Breast epithelium (tissue), 3 donors: Measurements from ENCODE around the gene SMARCA4.

Experiments
- POLR2A ChIP-seq: fragments of 450-650 bp; IDR thresholded peaks from one replicate; pipeline ENCODE4 v1.6.1; 2016; ENCODE audit warnings: antibody characterized with exemption, mild to moderate bottlenecking, moderate library complexity
- TF ChIP-seq, protein P1 (sequence below), 3 donors: fragments of 450-650 bp; IDR thresholded peaks; one replicate each; pipeline ENCODE4 v1.5.1; 2016 to 2017; ENCODE audit warnings: antibody characterized with exemption in 3 of 3, mild to moderate bottlenecking in 3 of 3, moderate library complexity in 3 of 3

DNA sequence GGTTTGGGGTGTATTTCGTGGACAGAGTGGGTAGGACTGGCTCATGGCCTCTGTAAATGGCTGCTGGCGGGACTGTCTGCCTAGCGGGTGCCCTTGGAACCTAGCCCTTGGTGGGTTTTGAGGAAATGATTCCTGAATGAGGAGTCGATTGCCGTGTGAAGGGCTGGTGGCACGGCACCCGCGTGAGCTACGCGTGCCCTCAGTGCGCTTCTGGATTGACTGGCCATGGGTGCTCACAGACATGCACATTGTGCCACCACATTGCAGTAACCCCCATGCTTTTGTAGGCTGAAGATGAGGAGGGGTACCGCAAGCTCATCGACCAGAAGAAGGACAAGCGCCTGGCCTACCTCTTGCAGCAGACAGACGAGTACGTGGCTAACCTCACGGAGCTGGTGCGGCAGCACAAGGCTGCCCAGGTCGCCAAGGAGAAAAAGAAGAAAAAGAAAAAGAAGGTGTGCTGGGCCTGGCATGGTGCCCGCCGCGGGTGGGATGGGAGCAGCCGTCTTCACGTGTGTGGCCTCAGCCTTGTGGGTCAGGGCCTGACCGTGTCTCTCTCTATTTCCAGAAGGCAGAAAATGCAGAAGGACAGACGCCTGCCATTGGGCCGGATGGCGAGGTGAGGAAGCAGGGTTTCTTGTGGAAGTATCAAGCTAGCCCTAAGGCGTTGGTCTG is 35.2 kb downstream of the SMARCA4 start:
- TF ChIP-seq, protein P1, sequence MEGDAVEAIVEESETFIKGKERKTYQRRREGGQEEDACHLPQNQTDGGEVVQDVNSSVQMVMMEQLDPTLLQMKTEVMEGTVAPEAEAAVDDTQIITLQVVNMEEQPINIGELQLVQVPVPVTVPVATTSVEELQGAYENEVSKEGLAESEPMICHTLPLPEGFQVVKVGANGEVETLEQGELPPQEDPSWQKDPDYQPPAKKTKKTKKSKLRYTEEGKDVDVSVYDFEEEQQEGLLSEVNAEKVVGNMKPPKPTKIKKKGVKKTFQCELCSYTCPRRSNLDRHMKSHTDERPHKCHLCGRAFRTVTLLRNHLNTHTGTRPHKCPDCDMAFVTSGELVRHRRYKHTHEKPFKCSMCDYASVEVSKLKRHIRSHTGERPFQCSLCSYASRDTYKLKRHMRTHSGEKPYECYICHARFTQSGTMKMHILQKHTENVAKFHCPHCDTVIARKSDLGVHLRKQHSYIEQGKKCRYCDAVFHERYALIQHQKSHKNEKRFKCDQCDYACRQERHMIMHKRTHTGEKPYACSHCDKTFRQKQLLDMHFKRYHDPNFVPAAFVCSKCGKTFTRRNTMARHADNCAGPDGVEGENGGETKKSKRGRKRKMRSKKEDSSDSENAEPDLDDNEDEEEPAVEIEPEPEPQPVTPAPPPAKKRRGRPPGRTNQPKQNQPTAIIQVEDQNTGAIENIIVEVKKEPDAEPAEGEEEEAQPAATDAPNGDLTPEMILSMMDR (IDR thresholded peaks at IDR 0.05): no peak
- no peak for TF ChIP-seq POLR2A
